SK-MEL-5 (cell line): ENCODE results near the gene JPH2. TPM values are rescaled to one million over a fixed set of nuclear protein-coding genes. Genes with fewer than 3 reads are reported as not detected.
"Not testable (repeated sequence)": the region's sequence is repeated elsewhere in the genome, so short reads cannot be mapped to it uniquely, and the experiment has no call there.

Experiments used
- DNase-seq: peaks from one replicate; pipeline ENCODE4 v3.0.0-alpha.2; 2016; ENCODE audit warnings: low read depth, low spot score
- in situ Hi-C: cut with HindIII; loops from 2 replicates; pipeline ENCODE4 v1.10.0; 2016; ENCODE audit warnings: low sequenced_read_pairs, high pct_unique_total_duplicates, low pct_unique_long_range_greater_than_20kb
- polyA plus RNA-seq, 2 experiments: library from polyadenylated mRNA; depleted of rRNA; stranded (reverse); fragments of >200 nt; gene quantifications; 2 replicates each; pipeline ENCODE4 v1.2.3, GENCODE V29; 2015
- total RNA-seq: library from RNA; depleted of rRNA; stranded (reverse); fragments of >200 nt; shearing (Covaris generic); gene quantifications from 2 replicates; pipeline ENCODE4 v1.2.3, GENCODE V29; 2014; rRNA removed

Gene JPH2
- total RNA-seq = 0.08 and 0.13 TPM in 2 replicates
- 0.08 TPM in 1 of 2 replicates, not detected in the other for polyA plus RNA-seq (2015; cell fraction: cytosol; rRNA removed)
- not detected in 2 replicates for polyA plus RNA-seq (2015; cell fraction: nucleus; rRNA removed)

- in situ Hi-C loops = no loop called here
- peak; percentile 29 for DNase-seq
Measured at GRCh38 chr20:44187054-44187771, at the start of gene JPH2. TSS of gene JPH2 (minus strand) at chr20:44187188. CDS start at chr20:44186705, 483 bp downstream.

DNA sequence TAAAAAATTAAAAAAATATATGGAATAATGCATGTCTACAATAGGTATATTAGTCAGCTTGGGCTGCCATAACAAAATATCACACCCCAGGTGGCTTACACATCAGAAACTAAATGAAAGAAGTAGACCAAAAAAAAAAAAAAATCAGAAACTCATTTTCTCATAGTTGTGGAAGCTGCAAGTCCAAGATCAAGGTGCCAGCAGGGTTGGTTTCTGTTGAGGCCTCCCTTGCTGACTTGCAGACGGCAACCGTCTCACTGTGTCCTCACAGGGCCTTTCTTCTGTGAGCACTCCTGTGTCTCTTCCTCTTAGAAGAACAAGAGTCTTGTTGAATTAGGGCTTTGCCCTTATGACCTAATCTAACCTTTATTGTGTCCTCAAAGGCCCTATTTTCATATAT, 48.7 kb upstream of the JPH2 start:
- in situ Hi-C loops = no loop called here
- peak; percentile 25 for DNase-seq

GRCh38 chr20:44234566-44235317, 47.8 kb upstream of the JPH2 start:
- in situ Hi-C loops = no loop called here

DNA sequence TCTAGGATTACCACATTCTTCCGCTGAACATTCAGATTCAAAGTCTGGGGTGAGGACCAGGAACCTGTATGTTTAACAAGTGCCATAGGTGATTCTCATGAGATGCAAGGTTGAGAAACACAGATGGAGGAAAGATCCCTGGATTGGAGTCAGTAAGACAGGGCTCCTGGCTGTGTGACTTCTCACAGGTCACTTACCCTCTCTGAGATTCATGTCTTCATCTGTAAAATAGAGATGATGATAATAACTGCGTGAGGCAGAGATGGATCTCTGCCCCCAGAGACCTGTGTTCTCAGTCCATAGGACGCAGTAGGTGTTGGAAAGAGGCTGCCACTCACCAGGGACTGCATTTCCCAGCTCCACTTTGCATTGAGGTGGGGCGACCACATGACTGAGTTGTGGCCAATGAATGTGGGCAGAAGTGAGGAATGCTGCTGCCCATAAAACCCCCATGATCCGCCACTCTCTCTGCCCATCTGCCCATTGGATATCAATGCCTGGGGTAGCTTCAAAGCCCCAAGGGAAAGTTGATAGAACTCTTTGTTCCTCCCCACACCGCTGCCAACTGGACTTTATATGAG, 46.5 kb upstream of the JPH2 start:
- DNase-seq = peak; percentile 23
- in situ Hi-C loops = no loop called here

More at GRCh38 chr20:44234566-44235317, 47.8 kb upstream of the JPH2 start:
- DNase-seq = no peak

- in situ Hi-C loops, DNase-seq: not testable (repeated sequence)
Measured at GRCh38 chr20:44232469-44232856, 45.5 kb upstream of the JPH2 start.

DNA sequence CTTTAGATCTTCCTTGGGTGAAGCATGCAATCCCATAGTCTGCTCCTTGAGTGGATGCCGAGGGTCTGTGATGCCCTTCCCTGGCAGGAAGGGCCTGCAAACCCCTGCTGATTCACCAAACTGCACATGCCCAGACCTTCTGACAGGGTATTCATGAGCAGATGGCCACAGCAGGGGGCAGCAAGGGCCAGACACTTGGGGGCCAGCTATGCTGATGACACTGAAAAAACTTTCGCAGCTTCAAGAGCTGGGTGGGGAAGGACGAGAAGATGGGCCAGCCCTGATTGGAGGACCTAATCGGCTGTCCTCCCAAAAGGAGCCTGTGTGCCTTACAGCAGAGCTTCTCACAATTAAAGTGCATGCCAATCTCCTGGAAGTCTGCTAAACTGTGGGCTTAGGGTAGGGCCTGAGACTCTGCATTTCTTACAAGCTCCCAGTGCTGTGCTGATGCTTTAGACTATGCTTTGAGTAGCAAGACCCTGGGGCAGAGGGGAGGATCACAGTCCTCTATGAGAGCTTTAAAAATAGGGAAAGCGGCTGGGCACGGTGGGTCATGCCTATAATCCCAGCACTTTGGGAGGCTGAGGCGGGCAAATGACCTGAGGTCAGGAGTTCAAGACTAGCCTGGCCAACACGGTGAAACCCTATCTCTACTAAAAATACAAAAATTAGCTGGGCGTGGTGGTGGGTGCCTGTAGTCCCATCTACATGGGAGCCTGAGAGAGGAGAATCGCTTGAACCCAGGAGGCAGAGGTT, 44.9 kb upstream of the JPH2 start:
- DNase-seq = peak; percentile 28
- in situ Hi-C loops = no loop called here

DNA sequence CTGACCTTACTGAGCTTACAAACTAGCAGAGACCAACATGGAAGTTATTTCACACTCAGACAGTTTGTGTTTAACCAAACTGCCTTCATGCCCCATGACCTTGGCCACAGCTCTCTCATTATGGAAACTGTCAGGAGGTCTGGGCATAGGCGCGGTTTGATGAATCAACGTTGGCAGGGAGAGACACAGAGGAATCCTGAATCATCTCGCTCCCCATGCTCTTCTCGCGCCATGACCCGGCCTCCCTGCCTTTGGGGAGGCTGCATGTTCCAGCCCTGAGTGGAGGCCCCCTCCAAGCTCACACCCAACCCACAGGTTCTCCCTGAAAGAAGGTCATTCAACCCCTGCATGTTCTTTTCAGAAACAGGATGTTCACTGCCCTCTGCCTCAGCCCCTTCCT, 44.2 kb upstream of the JPH2 start:
- peak; percentile 19 for DNase-seq
- in situ Hi-C loops = no loop called here

DNA sequence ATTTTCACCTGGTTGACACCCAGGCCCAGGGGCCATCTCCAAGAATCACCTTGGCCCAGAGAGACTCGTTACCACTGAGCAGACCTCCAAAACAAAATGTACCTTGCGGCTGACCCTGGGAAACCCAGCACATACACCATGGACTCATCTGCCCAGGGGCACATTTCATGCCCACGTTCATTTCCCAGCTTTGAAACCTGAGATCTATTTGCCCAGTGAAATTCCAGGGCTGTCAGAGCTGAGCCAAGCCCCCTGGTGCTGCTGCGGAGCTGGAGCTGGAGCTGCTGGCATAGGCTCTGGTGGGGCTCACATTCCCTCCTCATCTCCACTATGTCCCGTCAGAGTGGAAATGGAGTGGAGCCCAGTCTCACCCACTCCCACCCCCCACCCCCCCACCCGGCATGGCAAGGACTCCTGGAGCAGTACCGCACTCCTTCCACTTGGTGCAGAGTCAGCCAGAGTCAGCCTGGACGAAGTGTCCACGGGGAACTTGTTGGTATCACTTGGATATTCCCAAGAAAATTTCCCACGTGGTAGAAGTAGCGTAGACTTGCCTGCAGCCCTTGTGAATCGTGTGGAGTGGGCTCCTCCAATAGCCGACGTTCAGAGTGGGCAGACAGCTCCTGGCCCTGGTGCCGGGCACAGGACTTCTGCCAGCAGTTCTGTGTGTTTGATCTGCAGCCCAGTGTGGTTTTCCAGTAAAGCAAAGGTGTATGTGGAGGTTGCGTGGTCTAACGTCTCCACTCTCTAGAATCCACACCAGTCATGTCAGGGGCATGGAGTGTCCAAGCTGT, 41.7 kb upstream of the JPH2 start:
- in situ Hi-C loops = no loop called here
- no peak for DNase-seq

DNA sequence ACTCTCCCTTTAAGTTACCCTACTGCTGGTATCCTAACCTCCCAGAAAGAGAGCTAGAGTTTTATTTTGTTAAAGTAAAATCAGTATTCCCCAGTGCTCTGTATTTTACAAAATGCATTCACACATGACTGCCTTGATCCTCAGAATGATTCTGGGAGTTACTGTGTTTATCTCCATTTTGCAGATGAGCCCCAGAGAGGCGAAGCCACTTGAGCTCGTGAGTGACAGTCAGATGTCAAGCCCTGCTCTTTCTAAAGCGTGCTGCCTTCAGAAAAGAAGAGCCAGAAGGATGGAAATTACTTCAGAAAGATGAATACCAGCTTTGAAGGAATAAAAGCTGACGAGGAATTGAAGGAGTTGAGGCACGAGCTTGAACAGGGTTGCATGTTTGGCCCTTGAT, 37.6 kb upstream of the JPH2 start:
- in situ Hi-C loops = no loop called here
- no peak for DNase-seq

GRCh38 chr20:44223721-44224120, 36.7 kb upstream of the JPH2 start:
- no peak for DNase-seq
- in situ Hi-C loops = no loop called here

GRCh38 chr20:44222633-44223368, 35.8 kb upstream of the JPH2 start:
- DNase-seq = peak; percentile 47
- in situ Hi-C loops = no loop called here

DNA sequence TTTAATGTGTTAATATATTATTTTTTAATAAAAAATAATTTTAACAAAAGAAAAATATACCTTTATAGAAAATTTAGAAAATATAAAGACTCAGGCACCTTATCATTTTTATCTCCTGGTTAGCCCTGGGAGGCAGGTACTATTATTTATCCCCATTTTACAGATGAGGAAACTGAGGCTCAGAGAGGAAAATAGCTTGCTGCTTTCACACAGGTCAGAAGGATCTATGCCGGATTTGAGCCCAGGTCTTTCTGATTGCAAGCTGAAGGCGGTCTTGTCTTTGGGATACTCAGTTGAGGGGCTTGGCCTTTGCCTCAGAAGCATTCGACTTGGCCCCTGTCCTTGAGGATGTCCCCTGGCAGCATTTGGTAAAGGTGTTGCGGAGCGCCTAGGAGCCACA, 35.0 kb upstream of the JPH2 start:
- DNase-seq = no peak
- in situ Hi-C loops = no loop called here

- in situ Hi-C loops = no loop called here
Measured at GRCh38 chr20:44221368-44221954, 34.5 kb upstream of the JPH2 start.

DNA sequence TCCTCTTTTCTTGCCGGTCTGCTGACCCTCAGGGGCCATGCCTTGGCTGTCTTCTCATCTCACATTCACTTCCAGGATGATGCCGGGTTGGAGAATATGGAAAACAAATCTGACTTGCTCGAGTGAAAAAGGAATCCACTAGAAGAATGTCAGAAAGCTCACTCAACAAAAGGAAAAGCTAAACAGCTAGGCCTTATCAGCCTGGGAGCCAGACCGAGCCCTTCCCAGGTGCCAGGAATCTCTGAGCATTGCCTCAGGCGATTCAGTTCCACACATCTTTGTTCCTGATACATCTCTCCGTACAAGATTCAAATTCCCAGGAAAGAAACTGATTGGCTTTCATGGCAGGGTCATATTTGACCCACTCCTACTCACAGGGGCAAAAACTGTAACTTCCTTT, 32.8 kb upstream of the JPH2 start:
- no peak for DNase-seq
- in situ Hi-C loops = no loop called here

More at GRCh38 chr20:44221368-44221954, 34.5 kb upstream of the JPH2 start:
- no peak for DNase-seq

GRCh38 chr20:44219170-44219730, 32.3 kb upstream of the JPH2 start:
- in situ Hi-C loops = no loop called here
- no peak for DNase-seq

DNA sequence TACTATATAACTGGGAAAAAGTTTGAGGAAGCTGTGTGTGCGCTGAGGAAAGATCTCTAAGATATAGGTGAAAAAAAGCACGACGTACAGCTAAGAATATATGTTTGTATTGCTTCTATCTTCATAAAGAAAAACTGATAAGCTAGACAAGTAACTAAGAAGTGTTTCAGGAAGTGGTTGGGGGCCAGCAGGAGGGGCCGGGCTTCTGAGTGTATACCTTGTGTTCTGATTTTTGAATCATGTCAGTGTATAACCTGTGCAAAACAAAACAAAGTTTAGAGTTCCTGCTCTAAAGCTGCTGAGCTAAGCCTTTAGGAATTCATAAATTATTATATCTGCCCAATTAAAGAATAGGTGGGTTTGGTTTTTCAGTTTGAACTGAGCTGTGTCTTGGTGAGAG, 31.5 kb upstream of the JPH2 start:
- DNase-seq = no peak
- in situ Hi-C loops = no loop called here
